PC-9 (cell line): ENCODE data around the gene DDIT4. TPM values are rescaled to one million over a fixed set of nuclear protein-coding genes. Genes with fewer than 3 reads are reported as not detected.

Source experiments
- BruUV-seq: library from RNA; stranded (reverse); fragments of 400-500 nt; replicated peaks from 2 replicates; lab custom pipeline; 2021; lab: Mats Ljungman, UMichigan
- CTCF ChIA-PET: fragments of 300-600 bp; sonication (Branson Sonifier 250); formaldehyde crosslinking; loops from one replicate; lab custom pipeline; 2022; ENCODE audit warnings: antibody characterized with exemption; lab: Charles Lee
- POLR2A ChIA-PET: fragments of 300-600 bp; sonication (Branson Sonifier 250); formaldehyde crosslinking; loops from one replicate; lab custom pipeline; 2022; ENCODE audit warnings: antibody characterized with exemption; ENCODE audit not compliant: unreplicated experiment; lab: Charles Lee
- DNase-seq, 2 experiments: peaks; one replicate each; pipeline versions ENCODE4 v3.0.0 to v3.0.0-alpha.2; 2015 to 2022; ENCODE audit warnings: mixed read lengths in 1 of 2
- H2AFZ ChIP-seq: fragments of 200-600 bp; sonication (generic); 2 replicates; pipeline ENCODE4 v1.8.1; 2017; ENCODE audit warnings: antibody characterized with exemption
- H3F3A ChIP-seq: fragments of 200-600 bp; sonication (generic); 2 replicates; pipeline ENCODE4 v1.8.1; 2017; ENCODE audit warnings: antibody characterized with exemption, mild to moderate bottlenecking, low read depth; ENCODE audit not compliant: insufficient read depth
- H3K27ac ChIP-seq: fragments of 200-600 bp; sonication (generic); 2 replicates; pipeline ENCODE4 v1.6.1; 2016; ENCODE audit warnings: mixed run types
- H3K27me3 ChIP-seq: fragments of 200-600 bp; sonication (generic); 2 replicates; pipeline ENCODE4 v1.6.1; 2016; ENCODE audit warnings: low read depth, mixed run types; ENCODE audit not compliant: insufficient read depth
- H3K36me3 ChIP-seq: fragments of 200-600 bp; sonication (generic); 2 replicates; pipeline ENCODE4 v1.6.1; 2016; ENCODE audit warnings: low read depth, mixed run types
- H3K4me1 ChIP-seq: fragments of 200-600 bp; sonication (generic); replicated peaks from 2 replicates; pipeline ENCODE4 v1.6.1; 2016; ENCODE audit warnings: mixed run types; ENCODE audit not compliant: insufficient read depth
- H3K4me2 ChIP-seq: fragments of 200-600 bp; sonication (generic); 2 replicates; pipeline ENCODE4 v1.6.1; 2017; ENCODE audit warnings: mixed run types
- H3K4me3 ChIP-seq: fragments of 200-600 bp; sonication (generic); 2 replicates; pipeline ENCODE4 v1.6.1; 2016; ENCODE audit warnings: mixed run types
- H3K79me2 ChIP-seq: fragments of 200-600 bp; sonication (generic); 2 replicates; pipeline ENCODE4 v1.6.1; 2017; ENCODE audit warnings: low read depth, mixed run types
- H3K9me2 ChIP-seq: fragments of 200-600 bp; sonication (generic); 2 replicates; pipeline ENCODE4 v1.8.1; 2017; ENCODE audit warnings: mild to moderate bottlenecking; ENCODE audit not compliant: insufficient read depth
- H3K9me3 ChIP-seq: fragments of 200-600 bp; sonication (generic); 2 replicates; pipeline ENCODE4 v1.8.1; 2016; ENCODE audit warnings: low read depth; ENCODE audit not compliant: insufficient read depth
- H4K20me1 ChIP-seq: fragments of 200-600 bp; sonication (generic); 2 replicates; pipeline ENCODE4 v1.8.1; 2017; ENCODE audit not compliant: insufficient read depth
- CTCF ChIP-seq: fragments of 200-600 bp; sonication (generic); conservative IDR thresholded peaks from 2 replicates; pipeline ENCODE4 v1.6.1; 2017; ENCODE audit warnings: mixed run types, antibody characterized with exemption, mild to moderate bottlenecking, moderate library complexity
- EZH2 ChIP-seq: fragments of 200-600 bp; sonication (generic); IDR thresholded peaks from 2 replicates; pipeline ENCODE4 v1.8.0; 2017; ENCODE audit warnings: antibody characterized with exemption, low read depth
- intact Hi-C: fragments of 100-400 bp; cut with micrococcal nuclease; formaldehyde crosslinking; loops from one replicate; pipeline ENCODE4 v1.10.0; 2022; ENCODE audit not compliant: unreplicated experiment
- total RNA-seq: library from RNA; stranded (reverse); gene quantifications from 2 replicates; pipeline ENCODE4 v1.2.3, GENCODE V29; 2021

The DDIT4 gene
- total RNA-seq, 1 experiment from 2014 or later, result 212 TPM

DNA sequence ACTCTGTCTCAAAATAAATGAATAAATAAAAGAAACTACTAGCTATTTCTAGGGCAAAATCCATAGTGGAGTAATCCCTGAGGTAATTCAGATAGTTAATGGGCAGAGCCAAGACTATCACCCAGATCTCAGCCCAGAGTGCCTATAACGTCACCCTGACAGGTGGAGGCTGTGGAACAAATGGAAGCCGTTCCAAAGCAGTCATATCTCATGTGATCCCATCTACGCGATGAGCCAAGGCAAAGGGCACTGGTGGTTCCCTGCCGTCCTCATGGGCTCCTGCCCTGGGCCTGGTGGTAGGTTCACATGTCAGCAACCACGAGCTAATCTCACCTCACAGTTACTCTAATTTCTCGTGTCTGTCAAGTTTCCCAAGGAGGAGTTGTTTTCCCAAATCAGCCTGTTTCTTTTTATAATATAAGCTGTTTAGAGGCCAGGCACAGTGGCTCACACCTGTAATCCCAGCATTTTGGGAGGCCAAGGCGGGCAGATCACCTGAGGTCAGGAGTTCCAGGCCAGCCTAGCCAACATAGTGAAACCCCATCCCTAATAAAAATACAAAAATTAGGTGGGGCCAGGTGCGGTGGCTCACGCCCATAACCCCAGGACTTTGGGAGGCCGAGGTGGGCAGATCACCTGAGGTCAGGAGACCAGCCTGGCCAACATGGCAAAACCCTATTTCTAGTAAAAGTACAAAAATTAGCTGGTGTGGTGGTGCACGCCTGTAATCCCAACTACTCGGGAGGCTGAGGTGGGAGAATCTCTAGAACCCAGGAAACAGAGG, 35.1 kb upstream of the DDIT4 start:
- intact Hi-C loops, result no loop called here
- POLR2A ChIA-PET, result interaction anchor here (0.6 kb wide), 3 partner anchors 17 to 93 kb away, joined by 4 to 11 read pairs (median 4); no protein-coding TSS in a partner anchor
- no TSS peak for BruUV-seq

GRCh38 chr10:72239409-72239808, 34.3 kb upstream of the DDIT4 start:
- intact Hi-C loops, result no loop called here
- ChIA-PET POLR2A (interaction anchor here (0.6 kb wide), 1 partner anchor 75 kb away, joined by 4 read pairs; no protein-coding TSS in a partner anchor), CTCF (interaction anchor here (0.6 kb wide), 1 partner anchor 832 kb away, joined by 3 read pairs; no protein-coding TSS in a partner anchor)
- no peak for DNase-seq
- Histone ChIP-seq H3K9me3 (no peaks in the 10 kb centered on the region), H3K4me1 (peaks cover 30% of the 10 kb centered on the region), H3K9me2 (no peaks in the 10 kb centered on the region), H2AFZ (no peak overlapping the region), H3F3A (peaks cover 52% of the 10 kb centered on the region), H4K20me1 (no peaks in the 10 kb centered on the region), H3K4me2 (no peak overlapping the region), H3K36me3 (peaks cover 15% of the 10 kb centered on the region), H3K79me2 (no peaks in the 10 kb centered on the region), H3K27me3 (no peaks in the 10 kb centered on the region), H3K4me3 (no peak overlapping the region), H3K27ac (no peak overlapping the region)
- no TSS peak for BruUV-seq
- TF ChIP-seq EZH2 (no peak), CTCF (no peak)

More for the DNA sequence above, 35.1 kb upstream of the DDIT4 start:
- no peak overlapping the region for H2AFZ ChIP-seq
- no peak overlapping the region for H3K27ac ChIP-seq
- H3K4me2 ChIP-seq, result no peak overlapping the region
- H3K4me3 ChIP-seq, result no peak overlapping the region
- H3K36me3 ChIP-seq, result peaks cover 24% of the 10 kb centered on the region
- H3F3A ChIP-seq, result peaks cover 53% of the 10 kb centered on the region
- no peak for TF ChIP-seq CTCF
- no peak for TF ChIP-seq EZH2
- no peaks in the 10 kb centered on the region for H3K9me3 ChIP-seq
- no peak for DNase-seq
- H3K9me2 ChIP-seq, result no peaks in the 10 kb centered on the region
- H3K4me1 ChIP-seq, result peaks cover 22% of the 10 kb centered on the region
- H4K20me1 ChIP-seq, result no peaks in the 10 kb centered on the region
- no peaks in the 10 kb centered on the region for H3K27me3 ChIP-seq
- no peaks in the 10 kb centered on the region for H3K79me2 ChIP-seq
- CTCF ChIA-PET, result interaction anchor here (0.6 kb wide), 1 partner anchor 833 kb away, joined by 3 read pairs; no protein-coding TSS in a partner anchor

DNA sequence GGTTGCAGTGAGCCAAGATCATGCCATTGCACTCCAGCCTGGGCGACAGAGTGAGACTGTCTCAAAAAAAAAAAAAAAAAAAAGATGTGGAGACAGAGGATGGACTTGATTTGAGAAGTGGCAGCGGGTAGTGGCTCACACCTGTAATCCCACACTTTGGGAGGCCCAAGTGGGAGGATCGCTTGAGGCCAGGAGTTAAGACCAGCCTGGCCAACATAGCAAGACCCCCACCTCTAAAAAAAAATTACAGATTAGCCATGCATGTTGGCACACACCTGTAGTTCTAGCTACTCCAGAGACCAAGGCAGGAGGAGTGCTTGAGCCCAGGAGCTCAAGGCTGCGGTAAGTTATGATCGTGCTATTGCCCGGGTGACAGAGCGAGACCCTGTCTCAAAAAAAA, 33.4 kb upstream of the DDIT4 start:
- BruUV-seq, result no TSS peak
- H3K36me3 ChIP-seq, result peaks cover 6% of the 10 kb centered on the region
- ChIA-PET CTCF (no interaction called here), POLR2A (no interaction called here)
- peaks cover 55% of the 10 kb centered on the region for H3F3A ChIP-seq
- H3K79me2 ChIP-seq, result no peaks in the 10 kb centered on the region
- H2AFZ ChIP-seq, result no peak overlapping the region
- H3K9me3 ChIP-seq, result no peaks in the 10 kb centered on the region
- DNase-seq, result no peak
- H3K4me2 ChIP-seq, result no peak overlapping the region
- intact Hi-C loops, result no loop called here
- TF ChIP-seq CTCF (no peak), EZH2 (no peak)
- H3K27me3 ChIP-seq, result no peaks in the 10 kb centered on the region
- H3K4me3 ChIP-seq, result no peak overlapping the region
- H3K27ac ChIP-seq, result no peak overlapping the region
- no peaks in the 10 kb centered on the region for H3K9me2 ChIP-seq
- H4K20me1 ChIP-seq, result no peaks in the 10 kb centered on the region
- H3K4me1 ChIP-seq, result peaks cover 40% of the 10 kb centered on the region
